IMR-90 (cell line): ENCODE measurements around the gene PI4K2B. TPM values are rescaled to one million over a fixed set of nuclear protein-coding genes. Genes with fewer than 3 reads are reported as not detected.
A peak's percentile ranks its signal among the peaks of the same experiment; 100 is the strongest.

ENCODE experiments used
- ATAC-seq: fragments of 200-7000 bp; cut with Tn5 transposase; 2 replicates; pipeline ENCODE4 v1.9.1; 2020; ENCODE audit warnings: low read depth, mild to moderate bottlenecking, moderate library complexity
- BruUV-seq: library from RNA; stranded (reverse); fragments of 400-500 nt; replicated peaks from 2 replicates; lab custom pipeline; 2021; lab: Mats Ljungman, UMichigan
- CTCF ChIA-PET: fragments of 300-600 bp; formaldehyde crosslinking; extraction: SDS; loops from one replicate; lab custom pipeline; 2021; ENCODE audit warnings: antibody characterized with exemption; lab: Yijun Ruan, JAX
- POLR2A ChIA-PET: fragments of 300-600 bp; sonication (Branson Sonifier 250); formaldehyde crosslinking; loops from one replicate; lab custom pipeline; 2022; ENCODE audit warnings: antibody characterized with exemption; ENCODE audit not compliant: unreplicated experiment; lab: Charles Lee
- DNase-seq: peaks from one replicate; pipeline ENCODE4 v3.0.0; 2013
- H2AFZ ChIP-seq: replicated peaks from 2 replicates; pipeline ENCODE3; 2013; ENCODE audit warnings: low read length, mild to moderate bottlenecking; ENCODE audit not compliant: poor library complexity
- H2AK5ac ChIP-seq: 2 replicates; pipeline ENCODE4 v1.6.1; 2013; ENCODE audit warnings: low read depth, low read length, inconsistent platforms
- H2AK9ac ChIP-seq: replicated peaks from 2 replicates; pipeline ENCODE3; 2013; ENCODE audit warnings: mild to moderate bottlenecking, low read depth, low read length, moderate library complexity; ENCODE audit not compliant: poor library complexity
- H2BK120ac ChIP-seq: 2 replicates; pipeline ENCODE4 v1.6.1; 2013; ENCODE audit warnings: low read depth, low read length, inconsistent platforms
- H2BK15ac ChIP-seq: 3 replicates; pipeline ENCODE4 v1.6.1; 2013; ENCODE audit warnings: low read depth, low read length, inconsistent platforms
- H2BK20ac ChIP-seq: 2 replicates; pipeline ENCODE4 v1.6.1; 2013; ENCODE audit warnings: low read depth, mild to moderate bottlenecking, inconsistent platforms, low read length, moderate library complexity
- H2BK5ac ChIP-seq: 2 replicates; pipeline ENCODE4 v1.6.1; 2013; ENCODE audit warnings: mild to moderate bottlenecking, low read depth, low read length, inconsistent platforms; ENCODE audit not compliant: poor library complexity, severe bottlenecking
- H3K14ac ChIP-seq: replicated peaks from 2 replicates; pipeline ENCODE4 v1.6.1; 2013; ENCODE audit warnings: low read depth, low read length, inconsistent platforms
- H3K18ac ChIP-seq: 2 replicates; pipeline ENCODE4 v1.6.1; 2013; ENCODE audit warnings: low read depth, low read length, control low read depth
- H3K23ac ChIP-seq: 2 replicates; pipeline ENCODE4 v1.6.1; 2013; ENCODE audit warnings: low read depth, low read length, inconsistent platforms
- H3K27ac ChIP-seq: 2 replicates; pipeline ENCODE4 v1.5.1; 2013; ENCODE audit warnings: mild to moderate bottlenecking, control low read depth, low read length; ENCODE audit not compliant: insufficient read depth
- H3K27me3 ChIP-seq: 2 replicates; pipeline ENCODE4 v1.6.1; 2013; ENCODE audit warnings: low read length; ENCODE audit not compliant: control insufficient read depth, insufficient read depth
- H3K36me3 ChIP-seq: 2 replicates; pipeline ENCODE4 v1.6.1; 2013; ENCODE audit warnings: low read length, mixed read lengths; ENCODE audit not compliant: control insufficient read depth, insufficient read depth
- H3K4ac ChIP-seq: 2 replicates; pipeline ENCODE4 v1.6.1; 2013; ENCODE audit warnings: low read depth, low read length, inconsistent platforms
- H3K4me1 ChIP-seq: 2 replicates; pipeline ENCODE4 v1.6.1; 2013; ENCODE audit warnings: low read length, mixed read lengths; ENCODE audit not compliant: control insufficient read depth, insufficient read depth
- H3K4me2 ChIP-seq: 2 replicates; pipeline ENCODE4 v1.6.1; 2013; ENCODE audit warnings: low read depth, mild to moderate bottlenecking, control low read depth, low read length, moderate library complexity
- H3K4me3 ChIP-seq: 2 replicates; pipeline ENCODE4 v1.5.1; 2013; ENCODE audit warnings: low read depth, mild to moderate bottlenecking, control low read depth, low read length, moderate library complexity; ENCODE audit not compliant: insufficient read depth
- H3K56ac ChIP-seq: 2 replicates; pipeline ENCODE4 v1.6.1; 2013; ENCODE audit warnings: low read length, inconsistent platforms; ENCODE audit not compliant: insufficient read depth; ENCODE audit errors: extremely low read depth
- H3K79me1 ChIP-seq, 2 experiments: 2 replicates each; pipeline ENCODE4 v1.6.1; 2013; ENCODE audit warnings: low read length in 2 of 2, inconsistent platforms in 1 of 2, low read depth in 1 of 2
- H3K9ac ChIP-seq: 2 replicates; pipeline ENCODE4 v1.6.1; 2013; ENCODE audit warnings: low read depth, low read length, control low read depth
- H3K9me1 ChIP-seq: 2 replicates; pipeline ENCODE4 v1.6.1; 2013; ENCODE audit warnings: low read length, inconsistent platforms; ENCODE audit not compliant: insufficient read depth
- H3K9me3 ChIP-seq: 2 replicates; pipeline ENCODE4 v1.6.1; 2013; ENCODE audit warnings: low read length; ENCODE audit not compliant: control insufficient read depth, insufficient read depth
- H4K20me1 ChIP-seq: 2 replicates; pipeline ENCODE4 v1.6.1; 2013; ENCODE audit warnings: low read length, inconsistent platforms; ENCODE audit not compliant: insufficient read depth
- H4K5ac ChIP-seq: 2 replicates; pipeline ENCODE4 v1.6.1; 2013; ENCODE audit warnings: mild to moderate bottlenecking, low read depth, low read length, control low read depth
- H4K8ac ChIP-seq, 2 experiments: 2 replicates each; pipeline ENCODE4 v1.6.1; 2013; ENCODE audit warnings: low read depth in 2 of 2, low read length in 2 of 2, control low read depth in 1 of 2, inconsistent platforms in 1 of 2
- H4K91ac ChIP-seq: 2 replicates; pipeline ENCODE4 v1.6.1; 2013; ENCODE audit warnings: low read depth, low read length, inconsistent platforms; ENCODE audit not compliant: insufficient read depth
- BHLHE40 ChIP-seq: fragments of 150-350 bp; IDR thresholded peaks from 2 replicates; pipeline ENCODE4 v1.6.1; 2016; ENCODE audit warnings: mild to moderate bottlenecking, low read depth, low read length
- CEBPB ChIP-seq: IDR thresholded peaks from 2 replicates; pipeline ENCODE4 v1.6.1; 2012; ENCODE audit warnings: low read depth, low read length, improper control_type of control experiment
- CHD1 ChIP-seq: IDR thresholded peaks from 2 replicates; pipeline ENCODE4 v1.6.1; 2012; ENCODE audit warnings: low read depth, low read length, improper control_type of control experiment
- MAZ ChIP-seq: IDR thresholded peaks from 2 replicates; pipeline ENCODE4 v1.6.1; 2012; ENCODE audit warnings: low read depth, mild to moderate bottlenecking, low read length, improper control_type of control experiment, moderate library complexity, borderline replicate concordance
- NFE2L2 ChIP-seq: fragments of 150-350 bp; IDR thresholded peaks from 2 replicates; pipeline ENCODE4 v1.6.1; 2016; ENCODE audit warnings: low read depth, mild to moderate bottlenecking, low read length
- POLR2A ChIP-seq: IDR thresholded peaks from 2 replicates; pipeline ENCODE4 v1.6.1; 2012; ENCODE audit warnings: mild to moderate bottlenecking, low read depth, low read length
- WGBS, 2 experiments: methylation state at CpG; one replicate each; pipeline versions ENCODE4 v1.1.5 to v1.1.7; 2013; ENCODE audit warnings: missing lambda C conversion rate in 2 of 2; ENCODE audit not compliant: insufficient read length in 1 of 2; ENCODE audit errors: extremely low coverage in 2 of 2; 5-methylcytosine and 5-hydroxymethylcytosine counted together
- dilution Hi-C: fragments of 300-500 bp; cut with HindIII; formaldehyde crosslinking; loops from one replicate; pipeline ENCODE4 v1.14.3; 2018; ENCODE audit warnings: low sequenced_read_pairs; ENCODE audit not compliant: unreplicated experiment
- in situ Hi-C: fragments of 300-500 bp; cut with MboI; formaldehyde crosslinking; loops from 3 replicates; pipeline ENCODE4 v1.14.3; 2019; ENCODE audit warnings: low sequenced_read_pairs, inconsistent platforms, mixed read lengths
- intact Hi-C: fragments of 100-400 bp; cut with micrococcal nuclease; formaldehyde crosslinking; loops from 2 replicates; pipeline ENCODE4 v1.10.0; 2022
- polyA plus RNA-seq, 3 experiments: library from polyadenylated mRNA; depleted of rRNA; stranded (reverse); fragments of >200 nt; gene quantifications; 2 replicates each; pipeline ENCODE4 v1.2.3, GENCODE V29; 2012; ENCODE audit warnings: low replicate concordance in 1 of 3
- total RNA-seq: library from RNA; depleted of rRNA; stranded (reverse); fragments of >200 nt; gene quantifications from 2 replicates; pipeline ENCODE4 v1.2.3, GENCODE V29; 2012

The PI4K2B gene
- total and polyA plus RNA-seq, 2 of the 4 experiments (the other 2 are of a cell fraction), result 6.5 to 7.6 TPM

DNA sequence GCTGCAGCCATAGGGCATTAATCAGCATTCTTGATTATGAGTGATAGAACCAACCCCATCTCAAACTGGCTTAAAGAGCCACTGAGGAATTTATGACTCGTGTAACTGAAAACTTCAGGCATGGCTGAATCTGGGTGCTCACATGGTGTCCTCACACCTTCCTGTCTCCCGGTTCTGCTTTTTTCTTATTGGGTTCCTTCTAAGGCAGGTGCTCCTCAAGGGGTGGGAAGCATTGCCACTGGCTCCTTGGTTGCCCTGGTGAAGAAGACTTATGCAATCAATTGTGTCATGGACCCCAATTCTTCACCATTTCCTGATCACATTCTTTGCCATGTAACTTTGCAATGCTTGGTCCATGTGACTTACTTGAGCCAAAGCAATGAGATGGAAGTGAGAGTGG is 74.5 kb downstream of the PI4K2B start:
- Histone ChIP-seq H3K18ac (no peak overlapping the region), H2BK5ac (no peak overlapping the region), H4K20me1 (no peaks in the 10 kb centered on the region), H2AK5ac (no peak overlapping the region), H2AFZ (peak overlapping the region; percentile 64), H3K4ac (peak overlapping the region; percentile 42), H3K9me1 (no peaks in the 10 kb centered on the region), H2AK9ac (peak overlapping the region; percentile 57), H3K4me2 (no peak overlapping the region), H3K9me3 (no peaks in the 10 kb centered on the region), H3K79me1 (peaks cover 0 to 6% of the 10 kb centered on the region in 2 experiments; a peak in 2 of 4 replicates), H3K27me3 (no peaks in the 10 kb centered on the region), H2BK20ac (0 out of 2 replicates have a peak overlapping the region, but pooled peaks have one; percentile 22), H3K27ac (no peak overlapping the region), H3K4me3 (no peak overlapping the region), H3K14ac (no peak overlapping the region), H3K23ac (no peak overlapping the region), H2BK120ac (peak overlapping the region; percentile 11), H3K56ac (no peak overlapping the region), H4K8ac (no peak overlapping the region), H3K36me3 (no peaks in the 10 kb centered on the region), H3K4me1 (peaks cover 6% of the 10 kb centered on the region; the same call in 1 of the 2 replicates), H4K91ac (peak overlapping the region; percentile 8; the same call in 1 of the 2 replicates), H2BK15ac (no peak overlapping the region), H3K9ac (no peak overlapping the region), H4K5ac (no peak overlapping the region)
- DNase-seq (no peak), ATAC-seq (no peak)
- intact Hi-C loops (no loop called here), in situ Hi-C loops (no loop called here), dilution Hi-C loops (no loop called here)
- 100% methylated on average over 2 of the region's 2 CpGs; no CpG with 5 or more reads in 1 of the 2 experiments for whole genome bisulfite sequencing, 2 experiments
- TF ChIP-seq POLR2A (no peak), NFE2L2 (no peak), BHLHE40 (no peak), CHD1 (no peak), CEBPB (0 out of 2 replicates have a peak, but pooled peaks have one; percentile 15), MAZ (no peak)
- ChIA-PET POLR2A (no interaction called here), CTCF (no interaction called here)
- no TSS peak for BruUV-seq
